ENCODE measurements around the gene CXCL16.
A peak's percentile ranks its signal among the peaks of the same experiment; 100 is the strongest.

The CXCL16 gene

DNA sequence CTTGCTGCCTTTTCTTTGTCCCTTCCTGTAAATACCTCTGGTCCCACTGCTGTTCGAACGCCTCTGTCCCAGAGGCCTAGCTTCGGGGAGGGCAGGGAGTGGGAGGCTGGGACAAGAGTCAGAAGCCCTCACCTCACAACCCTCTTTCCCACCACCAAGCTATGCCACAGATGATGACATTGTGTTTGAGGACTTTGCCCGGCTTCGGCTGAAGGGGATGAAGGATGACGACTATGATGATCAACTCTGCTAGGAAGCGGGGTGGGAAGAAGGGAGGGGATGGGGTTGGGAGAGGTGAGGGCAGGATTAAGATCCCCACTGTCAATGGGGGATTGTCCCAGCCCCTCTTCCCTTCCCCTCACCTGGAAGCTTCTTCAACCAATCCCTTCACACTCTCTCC lies 18.9 kb downstream of the CXCL16 start:
- H3K79me2 ChIP-seq (ENCODE audit: low read length), result no peaks in the 10 kb centered on the region
- H3K4me3 ChIP-seq (ENCODE audit: low read length), result no peak overlapping the region
- no peaks in the 10 kb centered on the region for H3K36me3 ChIP-seq (replicated peaks; ENCODE audit: insufficient read depth, low read length)
- H3K9ac ChIP-seq (ENCODE audit: low read length), result no peak overlapping the region
- no peaks in the 10 kb centered on the region for H3K9me2 ChIP-seq (replicated peaks; ENCODE audit: insufficient read depth, low read length)
- H3K4me1 ChIP-seq (ENCODE audit: low read length), result peaks cover 13% of the 10 kb centered on the region
- H3K4me2 ChIP-seq (ENCODE audit: low read depth, low read length), result no peak overlapping the region
- no peaks in the 10 kb centered on the region for H4K20me1 ChIP-seq (ENCODE audit: insufficient read depth, low read length)
- no peaks in the 10 kb centered on the region for H3K27me3 ChIP-seq (replicated peaks; ENCODE audit: insufficient read depth, low read length)
- no peak overlapping the region for H2AFZ ChIP-seq (ENCODE audit: low read length)
- TF ChIP-seq, protein P1, sequence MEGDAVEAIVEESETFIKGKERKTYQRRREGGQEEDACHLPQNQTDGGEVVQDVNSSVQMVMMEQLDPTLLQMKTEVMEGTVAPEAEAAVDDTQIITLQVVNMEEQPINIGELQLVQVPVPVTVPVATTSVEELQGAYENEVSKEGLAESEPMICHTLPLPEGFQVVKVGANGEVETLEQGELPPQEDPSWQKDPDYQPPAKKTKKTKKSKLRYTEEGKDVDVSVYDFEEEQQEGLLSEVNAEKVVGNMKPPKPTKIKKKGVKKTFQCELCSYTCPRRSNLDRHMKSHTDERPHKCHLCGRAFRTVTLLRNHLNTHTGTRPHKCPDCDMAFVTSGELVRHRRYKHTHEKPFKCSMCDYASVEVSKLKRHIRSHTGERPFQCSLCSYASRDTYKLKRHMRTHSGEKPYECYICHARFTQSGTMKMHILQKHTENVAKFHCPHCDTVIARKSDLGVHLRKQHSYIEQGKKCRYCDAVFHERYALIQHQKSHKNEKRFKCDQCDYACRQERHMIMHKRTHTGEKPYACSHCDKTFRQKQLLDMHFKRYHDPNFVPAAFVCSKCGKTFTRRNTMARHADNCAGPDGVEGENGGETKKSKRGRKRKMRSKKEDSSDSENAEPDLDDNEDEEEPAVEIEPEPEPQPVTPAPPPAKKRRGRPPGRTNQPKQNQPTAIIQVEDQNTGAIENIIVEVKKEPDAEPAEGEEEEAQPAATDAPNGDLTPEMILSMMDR (IDR thresholded peaks at IDR 0.05; ENCODE audit: low read length), result no peak
- TF ChIP-seq EZH2phosphoT487 (IDR thresholded peaks at IDR 0.05; ENCODE audit: low read length) (no peak), EZH2 (optimal IDR thresholded peaks at IDR 0.05; ENCODE audit: low read depth, low read length) (no peak)
- no peak for DNase-seq
- peak overlapping the region; percentile 75; the same call in 1 of the 2 replicates for H3K27ac ChIP-seq (ENCODE audit: low read length)
- no peaks in the 10 kb centered on the region for H3K9me3 ChIP-seq (replicated peaks; ENCODE audit: insufficient read depth, low read length)
- H3F3A ChIP-seq (ENCODE audit: insufficient read depth, low read length), result peaks cover 8% of the 10 kb centered on the region; the same call in 1 of the 2 replicates

DNA sequence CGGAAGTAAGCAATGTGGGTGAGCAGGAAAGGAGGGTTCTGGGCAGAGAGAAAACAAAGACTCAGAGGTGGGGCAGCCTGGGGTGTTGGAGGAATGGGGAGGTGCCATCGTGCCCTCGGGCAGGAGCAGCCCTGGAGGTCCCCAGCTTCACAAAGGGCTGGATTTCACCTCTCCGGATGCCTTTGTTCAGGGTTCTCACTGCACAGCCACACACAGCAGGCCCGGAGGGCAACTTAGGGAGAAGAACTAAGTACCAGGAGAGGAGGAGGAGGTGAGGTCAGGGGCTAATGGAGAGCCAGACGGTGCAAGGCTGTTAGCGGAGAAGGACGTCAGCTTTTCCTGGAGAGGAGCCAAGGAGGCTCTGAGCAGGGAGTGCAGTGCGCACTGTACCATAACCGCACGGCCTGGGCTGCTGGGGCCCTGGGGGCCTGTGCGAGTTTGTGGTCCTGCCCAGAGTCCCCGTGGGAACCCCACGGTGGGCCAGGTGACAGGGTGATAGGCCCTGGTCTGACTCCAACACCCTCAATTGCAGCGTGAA lies 20.0 kb downstream of the CXCL16 start:
- no peak overlapping the region for H3K27ac ChIP-seq (ENCODE audit: low read length)
- H3K9me3 ChIP-seq (replicated peaks; ENCODE audit: insufficient read depth, low read length), result no peaks in the 10 kb centered on the region
- no peaks in the 10 kb centered on the region for H3K79me2 ChIP-seq (ENCODE audit: low read length)
- H3K9me2 ChIP-seq (replicated peaks; ENCODE audit: insufficient read depth, low read length), result no peaks in the 10 kb centered on the region
- no peak overlapping the region for H3K9ac ChIP-seq (ENCODE audit: low read length)
- peaks cover 13% of the 10 kb centered on the region for H3K4me1 ChIP-seq (ENCODE audit: low read length)
- DNase-seq, result no peak
- no peak overlapping the region for H3K4me2 ChIP-seq (ENCODE audit: low read depth, low read length)
- no peaks in the 10 kb centered on the region for H3K27me3 ChIP-seq (replicated peaks; ENCODE audit: insufficient read depth, low read length)
- peaks cover 8% of the 10 kb centered on the region; the same call in 1 of the 2 replicates for H3F3A ChIP-seq (ENCODE audit: insufficient read depth, low read length)
- H4K20me1 ChIP-seq (ENCODE audit: insufficient read depth, low read length), result no peaks in the 10 kb centered on the region
- TF ChIP-seq EZH2phosphoT487 (IDR thresholded peaks at IDR 0.05; ENCODE audit: low read length), result no peak
- TF ChIP-seq EZH2 (optimal IDR thresholded peaks at IDR 0.05; ENCODE audit: low read depth, low read length), result no peak
- TF ChIP-seq, protein P1 (IDR thresholded peaks at IDR 0.05; ENCODE audit: low read length), result no peak
- H3K36me3 ChIP-seq (replicated peaks; ENCODE audit: insufficient read depth, low read length), result no peaks in the 10 kb centered on the region
- H3K4me3 ChIP-seq (ENCODE audit: low read length), result no peak overlapping the region
- no peak overlapping the region for H2AFZ ChIP-seq (ENCODE audit: low read length)

DNA sequence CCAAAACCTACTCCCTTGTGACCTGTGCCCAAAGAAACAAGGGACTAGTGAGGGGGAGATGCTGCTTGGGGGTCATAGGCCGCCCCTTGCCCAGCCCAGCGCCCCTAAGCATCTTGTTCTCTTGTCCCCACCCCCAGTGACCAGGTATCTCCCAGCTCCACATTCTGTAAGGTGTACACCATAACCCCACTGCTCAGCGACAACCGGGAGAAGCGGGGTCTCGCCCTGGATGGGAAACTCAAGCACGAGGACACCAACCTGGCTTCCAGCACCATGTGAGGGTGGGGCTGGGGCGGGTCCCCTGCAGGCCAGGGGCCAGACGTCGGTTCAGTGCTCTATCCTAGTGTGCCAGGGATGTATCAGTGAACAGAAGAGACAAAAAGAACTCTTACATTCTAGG lies 20.6 kb downstream of the CXCL16 start:
- no peak for DNase-seq
- no peaks in the 10 kb centered on the region for H3K36me3 ChIP-seq (replicated peaks; ENCODE audit: insufficient read depth, low read length)
- no peak overlapping the region for H3K27ac ChIP-seq (ENCODE audit: low read length)
- no peak overlapping the region for H3K4me2 ChIP-seq (ENCODE audit: low read depth, low read length)
- H3K9me2 ChIP-seq (replicated peaks; ENCODE audit: insufficient read depth, low read length), result no peaks in the 10 kb centered on the region
- H3F3A ChIP-seq (ENCODE audit: insufficient read depth, low read length), result peaks cover 8% of the 10 kb centered on the region; the same call in 1 of the 2 replicates
- no peaks in the 10 kb centered on the region for H4K20me1 ChIP-seq (ENCODE audit: insufficient read depth, low read length)
- H3K4me1 ChIP-seq (ENCODE audit: low read length), result peaks cover 13% of the 10 kb centered on the region
- no peaks in the 10 kb centered on the region for H3K27me3 ChIP-seq (replicated peaks; ENCODE audit: insufficient read depth, low read length)
- no peak for TF ChIP-seq EZH2 (optimal IDR thresholded peaks at IDR 0.05; ENCODE audit: low read depth, low read length)
- TF ChIP-seq EZH2phosphoT487 (IDR thresholded peaks at IDR 0.05; ENCODE audit: low read length), result no peak
- TF ChIP-seq, protein P1 (IDR thresholded peaks at IDR 0.05; ENCODE audit: low read length), result no peak
- H3K9me3 ChIP-seq (replicated peaks; ENCODE audit: insufficient read depth, low read length), result no peaks in the 10 kb centered on the region
- no peaks in the 10 kb centered on the region for H3K79me2 ChIP-seq (ENCODE audit: low read length)
- H2AFZ ChIP-seq (ENCODE audit: low read length), result no peak overlapping the region
- no peak overlapping the region for H3K4me3 ChIP-seq (ENCODE audit: low read length)
- H3K9ac ChIP-seq (ENCODE audit: low read length), result no peak overlapping the region
